HG02973 (cell line): ENCODE data around the gene IL15RA.
"Not testable (repeated sequence)": the region's sequence is repeated elsewhere in the genome, so short reads cannot be mapped to it uniquely, and the experiment has no call there.

Source experiments
- ATAC-seq: cut with Tn5 transposase; IDR thresholded peaks from one replicate; pipeline ENCODE4 v1.9.1; 2021; ENCODE audit warnings: moderate library complexity; ENCODE audit not compliant: unreplicated experiment

The IL15RA gene

DNA sequence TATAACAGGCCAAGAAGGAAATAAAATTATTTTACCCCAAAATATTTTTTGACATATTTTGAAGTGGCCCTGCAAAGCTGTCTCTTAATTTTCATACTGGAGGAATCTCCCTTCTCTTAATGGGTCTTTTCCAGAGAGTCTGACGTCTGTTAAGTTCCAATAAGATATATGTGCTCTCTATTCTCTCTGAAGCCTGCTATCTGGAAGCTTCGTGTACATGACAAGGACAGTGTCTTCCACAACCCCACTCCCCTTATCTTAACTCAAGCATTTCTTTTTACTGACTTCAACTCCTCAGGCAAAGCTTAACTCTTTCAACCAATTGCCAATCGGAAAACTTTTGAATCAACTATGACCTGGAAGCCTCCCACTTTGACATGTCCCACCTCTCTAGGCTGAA is 29.2 kb upstream of the IL15RA start:
- no peak for ATAC-seq

DNA sequence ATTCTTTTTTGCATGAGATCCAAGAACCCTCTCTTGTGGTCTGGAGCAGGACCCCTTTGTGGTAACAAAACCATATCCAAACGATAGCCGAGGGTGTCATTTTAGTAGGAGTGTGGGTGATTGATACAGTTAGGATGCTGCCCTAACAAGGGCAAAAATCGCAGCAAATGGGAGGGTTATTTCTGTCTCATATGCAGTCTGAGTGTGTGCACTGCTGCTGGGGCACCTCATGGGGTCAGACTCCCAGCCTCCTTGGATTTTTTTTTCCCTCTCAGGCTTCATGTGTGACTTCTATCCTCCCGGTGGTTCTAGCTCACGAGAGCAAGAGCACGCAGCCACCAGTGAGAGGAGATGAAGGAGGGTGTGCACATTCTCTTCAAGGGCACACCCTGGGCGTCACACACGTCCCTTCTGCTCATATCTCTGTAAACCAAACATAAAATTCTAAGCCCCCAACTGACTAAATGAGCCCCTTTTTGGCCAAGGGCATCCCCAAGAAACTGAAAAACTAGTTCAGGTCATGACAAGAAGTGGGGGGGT is 28.6 kb upstream of the IL15RA start:
- no peak for ATAC-seq

DNA sequence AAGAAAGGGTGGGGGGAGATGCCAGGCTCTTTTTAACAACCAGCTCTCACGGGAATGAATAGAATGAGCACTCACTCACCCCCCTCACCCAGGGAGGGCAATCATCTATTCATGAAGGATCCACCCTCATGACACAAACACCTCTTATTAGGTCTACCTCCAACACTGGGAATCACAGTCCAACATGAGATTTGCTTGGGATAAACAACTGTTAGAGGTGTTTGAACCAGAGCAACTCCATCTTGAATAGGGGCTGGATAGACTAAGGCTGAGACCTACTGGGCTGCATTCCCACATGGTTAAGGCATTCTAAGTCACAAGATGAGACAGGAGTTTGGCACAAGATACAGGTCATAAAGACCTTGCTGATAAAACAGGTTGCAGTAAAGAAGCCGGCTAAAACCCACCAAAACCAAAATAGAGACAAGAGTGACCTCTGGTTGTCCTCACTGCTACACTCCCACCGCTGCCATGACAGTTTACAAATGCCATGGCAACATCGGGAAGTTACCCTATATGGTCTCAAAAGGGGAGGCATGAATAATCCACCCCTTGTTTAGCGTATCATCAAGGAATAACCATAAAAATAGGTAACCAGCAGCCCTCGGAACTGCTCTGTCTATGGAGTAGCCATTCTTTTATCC is 27.9 kb upstream of the IL15RA start:
- ATAC-seq: not testable (repeated sequence)

DNA sequence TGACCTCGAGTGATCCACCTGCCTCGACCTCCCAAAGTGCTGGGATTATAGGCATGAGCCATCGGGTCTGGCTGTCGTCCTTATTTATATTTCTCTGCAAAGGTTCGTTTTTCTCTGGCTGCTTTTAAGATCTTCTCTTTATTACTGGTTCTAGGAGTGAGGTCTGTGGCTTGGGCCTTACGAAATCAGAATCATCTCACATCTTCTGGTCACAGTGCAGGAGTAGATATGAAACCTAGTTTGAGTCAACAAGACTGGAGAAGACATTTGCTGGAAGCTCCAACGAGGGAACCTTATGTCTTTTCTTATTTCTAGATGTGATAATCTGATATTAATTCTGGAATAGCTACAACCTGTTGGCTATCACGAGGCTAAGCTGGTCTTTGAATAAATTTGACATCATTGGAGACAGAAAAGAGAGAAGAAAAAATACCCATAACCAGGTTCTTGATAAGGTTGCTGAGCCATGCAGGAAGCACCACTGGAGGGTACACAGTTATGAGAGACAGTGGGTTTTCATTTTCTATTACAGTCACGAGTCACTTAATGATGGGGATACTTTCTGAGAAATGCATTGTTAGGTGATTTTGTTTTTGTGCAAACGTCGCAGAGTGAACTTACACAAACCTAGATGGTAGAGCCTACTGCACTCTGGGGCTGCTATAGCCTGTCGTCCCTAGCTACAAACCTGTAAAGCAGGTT is 25.6 kb upstream of the IL15RA start:
- no peak for ATAC-seq

DNA sequence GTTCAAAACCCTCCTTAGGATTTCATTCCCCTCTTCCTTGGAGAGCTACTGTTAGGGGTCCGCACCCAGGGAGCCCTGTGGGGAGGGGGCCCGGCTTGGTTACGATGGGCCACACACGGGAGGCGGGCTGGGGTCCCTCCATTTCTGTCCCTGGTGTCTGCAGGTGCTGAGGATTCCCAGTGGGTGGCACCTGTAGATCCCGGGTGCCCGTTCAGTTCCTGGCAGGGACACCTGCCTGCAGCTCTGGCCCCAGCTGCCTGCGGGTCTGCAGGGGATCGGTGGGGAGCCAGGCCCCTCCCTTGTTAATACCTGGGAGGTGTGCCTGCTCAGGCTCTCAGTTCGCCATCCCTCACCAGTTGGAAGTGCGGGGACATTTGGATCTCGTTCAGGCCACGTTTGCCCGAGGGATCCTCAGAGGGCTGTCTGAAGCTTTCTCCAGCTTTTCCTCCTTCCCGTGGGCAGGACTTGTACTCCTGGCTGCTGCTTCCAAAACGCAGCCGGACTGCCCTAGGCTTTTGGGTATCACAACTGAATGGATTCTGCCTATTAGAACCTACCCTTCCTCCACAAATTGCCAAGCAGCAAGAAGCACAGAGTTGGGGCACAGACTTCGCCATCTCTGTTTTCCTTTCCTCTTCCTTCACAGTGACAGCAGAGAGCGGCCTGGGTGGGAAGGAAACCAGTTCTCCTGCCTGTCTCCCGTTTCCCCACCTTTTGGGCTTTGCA is 22.3 kb upstream of the IL15RA start:
- ATAC-seq: no peak

DNA sequence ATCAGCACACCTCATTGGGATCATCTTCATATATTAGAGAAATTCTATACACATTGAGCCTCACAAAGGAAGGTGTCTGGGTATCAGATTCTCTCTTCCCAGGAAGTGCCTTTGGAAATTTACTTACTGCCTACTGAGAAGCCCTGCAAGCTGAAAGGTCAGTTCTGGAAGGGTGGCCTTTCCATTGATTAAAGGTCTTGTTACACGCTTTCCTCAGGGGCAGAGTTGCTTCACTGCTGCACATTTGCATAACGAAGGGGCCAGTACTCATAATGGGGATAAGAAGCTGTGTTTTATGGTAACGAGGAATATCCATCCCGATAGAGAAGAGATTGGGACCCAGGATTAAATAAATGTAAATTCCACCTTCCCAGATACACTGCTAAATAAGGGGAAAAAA is 19.4 kb upstream of the IL15RA start:
- no peak for ATAC-seq

DNA sequence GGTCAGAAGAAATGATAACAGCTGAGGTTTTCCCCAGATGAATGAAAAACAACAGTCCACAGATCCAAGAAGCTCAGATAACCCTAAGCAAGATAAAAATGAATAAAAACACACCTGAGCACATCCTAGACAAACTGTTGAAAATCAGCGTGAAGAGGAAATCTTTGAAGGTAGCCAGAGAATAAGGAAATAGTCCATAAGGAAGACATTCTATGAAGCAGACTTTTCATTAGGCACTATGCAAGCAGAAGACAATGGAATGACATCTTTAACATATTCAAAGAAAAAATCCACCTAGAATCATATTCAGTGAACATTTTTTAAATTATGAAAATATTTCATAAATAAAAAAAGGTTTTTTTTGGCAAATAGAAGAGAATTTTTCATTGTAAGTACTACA is 15.1 kb upstream of the IL15RA start:
- no peak for ATAC-seq

DNA sequence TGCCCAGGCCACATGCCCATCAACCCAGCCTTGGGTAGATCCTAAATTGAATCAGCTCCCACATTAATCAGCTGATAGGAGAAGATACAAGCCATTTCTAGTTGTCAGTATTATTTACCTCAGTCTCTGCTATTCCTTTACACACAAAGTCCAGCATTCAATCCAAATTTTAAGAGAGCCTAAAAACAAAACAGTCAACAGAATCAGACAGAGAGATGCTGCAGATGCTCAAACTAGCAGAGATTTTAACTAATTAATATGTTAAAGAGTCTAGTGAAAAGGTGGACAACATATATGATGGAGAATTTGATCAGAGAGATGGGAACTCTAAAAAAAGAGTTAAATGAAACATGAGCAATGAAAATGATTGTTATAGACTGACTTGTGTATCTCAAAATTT is 14.4 kb upstream of the IL15RA start:
- no peak for ATAC-seq

- ATAC-seq: no peak
These were observed 12.4 kb upstream of the IL15RA start for GRCh38 chr10:5989756-5990155.

GRCh38 chr10:5988336-5988920 is 11.1 kb upstream of the IL15RA start:
- ATAC-seq: no peak

DNA sequence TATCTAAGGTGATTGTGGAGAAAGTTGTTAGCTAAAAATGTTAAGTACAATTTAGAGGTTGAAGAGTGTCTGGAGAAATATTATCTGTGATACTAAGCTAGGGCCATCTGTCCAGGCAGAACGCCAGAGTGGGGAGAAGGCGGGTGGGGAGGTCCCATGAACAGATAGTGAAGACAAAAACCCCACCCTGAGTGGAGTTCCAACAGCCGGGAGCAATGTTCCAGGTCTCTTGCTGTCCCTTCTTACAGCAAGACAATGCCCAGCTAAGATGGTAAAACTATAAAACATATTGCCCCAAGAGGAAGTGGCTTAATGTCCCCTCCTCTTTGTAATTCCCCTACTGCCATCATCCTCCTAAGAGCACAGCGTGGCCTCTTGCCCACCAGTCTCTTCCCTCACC is 10.4 kb upstream of the IL15RA start:
- no peak for ATAC-seq

DNA sequence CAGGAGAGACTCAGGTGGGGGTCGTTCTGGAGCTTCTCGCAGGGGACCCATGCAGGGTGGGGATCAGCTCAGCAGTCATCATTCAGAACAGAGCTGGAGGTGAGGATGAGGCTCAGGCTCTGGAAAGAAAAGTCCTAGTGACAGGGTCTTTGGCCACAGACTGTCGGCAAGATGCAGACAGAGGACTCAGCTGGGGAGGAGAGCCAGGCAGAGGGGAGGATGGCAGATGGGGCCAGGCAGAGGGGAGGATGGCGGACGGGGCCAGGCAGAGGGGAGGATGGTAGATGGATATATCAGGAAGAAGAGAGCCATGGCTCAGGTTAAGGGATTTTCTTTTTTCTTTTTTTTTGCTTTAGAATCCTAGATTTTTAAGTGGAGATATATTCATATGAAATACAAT is 7.7 kb upstream of the IL15RA start:
- no peak for ATAC-seq

DNA sequence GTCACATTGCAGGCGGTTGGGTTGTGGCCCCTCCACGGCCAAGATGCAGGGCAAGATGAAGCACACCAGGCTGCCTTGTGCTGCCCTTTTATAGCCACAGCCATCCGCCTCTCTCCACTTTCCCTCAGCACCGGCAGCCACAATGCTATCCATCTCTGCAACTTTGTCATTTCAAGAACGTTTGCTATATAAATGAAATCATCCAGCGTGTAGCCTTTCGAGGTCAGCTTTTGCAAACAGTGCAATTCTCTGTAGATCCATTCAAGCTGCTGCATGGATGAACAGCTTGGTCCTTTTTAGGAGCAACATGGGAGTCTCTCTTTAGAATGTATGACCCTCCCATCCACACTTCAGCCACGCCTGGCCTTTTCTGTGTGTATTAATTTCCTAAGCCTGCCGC is 6.4 kb upstream of the IL15RA start:
- ATAC-seq: no peak

GRCh38 chr10:5981529-5981928 is 4.2 kb upstream of the IL15RA start:
- no peak for ATAC-seq

- no peak for ATAC-seq
These were observed 817 bp upstream of the IL15RA start for GRCh38 chr10:5978230-5978489.

DNA sequence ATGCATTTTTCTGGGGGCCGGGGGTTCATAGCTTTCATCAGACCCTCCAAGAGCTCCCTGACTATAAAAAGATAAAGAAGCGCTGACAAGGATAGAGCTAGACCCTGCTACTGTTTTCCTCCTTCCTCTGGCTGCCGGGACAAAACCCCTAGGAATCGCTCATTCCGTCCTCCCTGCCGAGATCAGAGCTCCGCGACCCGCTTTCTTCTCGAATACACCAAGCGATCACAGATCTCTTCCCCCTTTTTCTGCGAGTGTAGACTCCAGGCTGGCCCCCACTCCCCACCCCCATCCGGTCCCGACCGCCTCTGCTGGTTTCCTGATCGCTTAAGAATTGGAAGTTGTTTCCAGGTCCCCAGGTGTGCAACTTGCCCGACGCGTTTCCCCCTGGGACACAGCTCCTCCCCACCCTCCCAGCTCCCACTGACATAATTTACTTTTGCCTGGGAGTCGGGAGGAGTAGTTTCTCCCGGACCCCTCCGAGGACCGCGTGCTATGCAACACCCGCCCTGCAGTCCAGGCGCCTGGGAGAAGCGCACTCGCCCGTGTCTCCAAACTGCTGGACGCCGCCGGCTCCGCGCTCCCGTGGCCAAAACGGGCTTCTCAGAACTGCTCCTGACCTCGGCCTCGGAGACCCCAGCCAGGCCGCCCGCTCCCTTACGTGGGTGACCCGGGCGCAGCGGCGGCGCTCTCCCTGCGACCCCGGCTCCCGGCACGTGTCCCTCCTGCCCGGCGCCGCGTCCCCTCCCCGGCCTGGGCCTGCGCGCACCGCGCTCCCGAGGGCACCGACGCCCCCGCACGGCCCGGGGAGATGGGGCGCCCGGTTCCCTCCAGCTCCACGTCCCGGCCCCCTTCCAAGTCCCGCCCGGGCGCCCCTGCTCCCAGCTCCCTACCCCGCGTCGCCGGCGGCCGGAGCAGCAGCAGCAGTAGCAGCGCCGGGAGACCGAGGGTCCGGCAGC is 552 bp downstream of the IL15RA start:
- ATAC-seq: peak; percentile 15

- ATAC-seq: peak; percentile 52
These were observed 1.5 kb downstream of the IL15RA start for GRCh38 chr10:5975641-5976473.

DNA sequence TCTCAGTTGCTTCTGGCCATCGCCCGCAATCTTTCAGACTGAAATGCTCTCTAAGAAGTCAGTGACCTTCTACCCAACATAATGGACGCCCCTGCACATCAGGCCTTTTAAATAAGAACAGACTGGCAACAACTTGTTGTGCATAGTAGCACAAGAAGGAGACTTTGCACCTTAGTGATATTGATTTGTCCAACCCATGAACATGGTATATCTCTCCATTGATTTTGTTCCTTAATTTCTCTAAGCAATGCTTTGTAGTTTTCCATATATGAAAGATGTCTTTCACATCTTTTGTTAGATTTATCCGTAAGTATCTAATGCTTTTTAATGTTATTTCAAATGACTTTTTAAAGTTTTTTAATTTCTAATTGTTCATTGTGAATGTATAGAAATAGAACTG is 4.3 kb downstream of the IL15RA start:
- no peak for ATAC-seq

- ATAC-seq: no peak
These were observed 5.5 kb downstream of the IL15RA start for GRCh38 chr10:5971886-5972285.

DNA sequence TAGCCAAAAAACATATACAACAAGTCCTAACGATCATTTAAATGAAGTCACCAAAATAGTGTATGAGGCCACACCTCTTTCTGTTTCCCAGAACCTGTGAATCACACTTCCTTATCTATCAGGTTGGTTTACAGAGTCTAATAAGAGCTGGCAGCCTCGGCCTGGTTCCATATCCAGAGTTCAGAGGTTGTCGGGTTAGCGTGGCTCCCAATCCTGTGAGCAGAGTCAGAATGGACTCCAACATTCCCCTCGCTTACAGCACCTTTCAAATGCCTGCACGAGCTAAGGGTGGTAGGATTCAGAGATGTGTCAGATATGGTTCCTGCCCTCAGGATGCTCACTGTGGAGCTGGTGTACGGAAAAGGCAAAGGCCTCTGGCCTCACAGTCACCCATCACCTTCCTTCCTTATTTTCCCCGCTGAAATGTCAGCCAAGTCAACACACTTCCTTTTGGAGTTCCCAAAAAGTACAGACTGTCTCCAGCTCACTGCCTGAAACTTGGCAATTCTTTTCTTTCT is 6.0 kb downstream of the IL15RA start:
- ATAC-seq: no peak
